Measurements from ENCODE around the gene GPLD1.

Gene GPLD1

DNA sequence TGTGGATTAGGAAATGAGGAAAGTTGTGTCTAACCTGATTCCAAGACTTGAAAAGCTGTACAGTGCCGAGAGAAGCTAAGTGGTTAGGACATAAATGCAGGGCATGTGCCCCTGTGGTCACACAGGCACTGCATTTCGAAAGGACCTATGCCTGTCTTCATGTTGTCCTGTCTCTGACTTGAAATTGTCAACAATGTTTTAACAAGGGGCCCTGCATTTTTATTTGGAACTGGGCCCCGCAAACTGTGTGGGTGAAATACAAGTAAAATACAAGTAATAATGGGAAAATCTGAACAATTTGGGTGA is 47.8 kb downstream of the GPLD1 start:
- H2AFZ ChIP-seq (ENCODE audit: low read depth, low read length, severe bottlenecking), result no peak overlapping the region
- no peak overlapping the region for H3K27ac ChIP-seq (ENCODE audit: low read depth, low read length)
- no peaks in the 10 kb centered on the region for H3K36me3 ChIP-seq (ENCODE audit: low read length)
- no peak overlapping the region for H3K4me2 ChIP-seq (ENCODE audit: low read depth, low read length, poor library complexity, severe bottlenecking)
- no peaks in the 10 kb centered on the region for H3K9me3 ChIP-seq (ENCODE audit: insufficient read depth, low read length)
- no peaks in the 10 kb centered on the region for H4K20me1 ChIP-seq (ENCODE audit: low read depth, low read length)
- H3K79me2 ChIP-seq (ENCODE audit: insufficient read depth, low read length), result no peaks in the 10 kb centered on the region
- no peaks in the 10 kb centered on the region for H3K9me2 ChIP-seq (replicated peaks; ENCODE audit: insufficient read depth, low read length)
- TF ChIP-seq, protein P1, sequence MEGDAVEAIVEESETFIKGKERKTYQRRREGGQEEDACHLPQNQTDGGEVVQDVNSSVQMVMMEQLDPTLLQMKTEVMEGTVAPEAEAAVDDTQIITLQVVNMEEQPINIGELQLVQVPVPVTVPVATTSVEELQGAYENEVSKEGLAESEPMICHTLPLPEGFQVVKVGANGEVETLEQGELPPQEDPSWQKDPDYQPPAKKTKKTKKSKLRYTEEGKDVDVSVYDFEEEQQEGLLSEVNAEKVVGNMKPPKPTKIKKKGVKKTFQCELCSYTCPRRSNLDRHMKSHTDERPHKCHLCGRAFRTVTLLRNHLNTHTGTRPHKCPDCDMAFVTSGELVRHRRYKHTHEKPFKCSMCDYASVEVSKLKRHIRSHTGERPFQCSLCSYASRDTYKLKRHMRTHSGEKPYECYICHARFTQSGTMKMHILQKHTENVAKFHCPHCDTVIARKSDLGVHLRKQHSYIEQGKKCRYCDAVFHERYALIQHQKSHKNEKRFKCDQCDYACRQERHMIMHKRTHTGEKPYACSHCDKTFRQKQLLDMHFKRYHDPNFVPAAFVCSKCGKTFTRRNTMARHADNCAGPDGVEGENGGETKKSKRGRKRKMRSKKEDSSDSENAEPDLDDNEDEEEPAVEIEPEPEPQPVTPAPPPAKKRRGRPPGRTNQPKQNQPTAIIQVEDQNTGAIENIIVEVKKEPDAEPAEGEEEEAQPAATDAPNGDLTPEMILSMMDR (IDR thresholded peaks at IDR 0.05; ENCODE audit: insufficient read depth, low read length, poor library complexity, severe bottlenecking), result no peak
- no peak for TF ChIP-seq EZH2phosphoT487 (conservative IDR thresholded peaks at IDR 0.05; ENCODE audit: low read length)
- no peaks in the 10 kb centered on the region for H3K27me3 ChIP-seq (ENCODE audit: low read length)
- H3F3A ChIP-seq (ENCODE audit: insufficient read depth), result no peaks in the 10 kb centered on the region
- H3K4me3 ChIP-seq (ENCODE audit: insufficient read depth, low read length, poor library complexity, severe bottlenecking), result no peak overlapping the region
- H3K9ac ChIP-seq (ENCODE audit: low read length), result no peak overlapping the region

DNA sequence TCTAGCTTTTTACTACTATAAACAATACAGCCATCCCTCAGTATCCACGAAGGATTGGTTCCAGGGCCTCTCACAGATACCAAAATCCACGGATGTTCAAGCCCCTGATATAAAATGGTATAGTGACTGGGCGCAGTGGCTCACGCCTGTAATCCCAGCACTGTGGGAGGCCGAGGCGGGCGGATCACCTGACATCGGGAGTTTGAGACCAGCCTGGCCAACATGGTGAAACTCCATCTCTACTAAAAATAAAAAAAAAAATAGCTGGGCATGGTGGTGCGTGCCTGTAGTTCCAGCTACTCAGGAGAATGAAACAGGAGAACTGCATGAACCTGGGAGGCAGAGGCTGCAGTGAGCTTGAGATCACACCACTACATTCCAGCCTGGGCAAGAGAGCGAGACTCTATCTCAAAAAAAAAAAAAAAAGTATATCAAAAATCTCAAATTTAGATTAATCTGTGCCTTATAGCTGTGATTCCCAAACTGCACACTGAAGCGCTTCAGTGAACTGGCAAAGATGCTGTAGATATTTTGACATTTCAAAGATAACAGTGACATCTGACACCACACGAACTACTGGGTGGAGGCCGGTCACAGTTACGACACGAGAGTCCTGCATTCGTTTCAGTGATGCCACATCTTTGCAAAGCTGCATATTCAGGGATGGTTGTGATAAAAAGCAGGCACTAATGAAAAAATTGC is 48.3 kb downstream of the GPLD1 start:
- Histone ChIP-seq H3K79me2 (ENCODE audit: insufficient read depth, low read length) (no peaks in the 10 kb centered on the region), H3K27me3 (ENCODE audit: low read length) (no peaks in the 10 kb centered on the region), H4K20me1 (ENCODE audit: low read depth, low read length) (no peaks in the 10 kb centered on the region), H3K4me3 (ENCODE audit: insufficient read depth, low read length, poor library complexity, severe bottlenecking) (no peak overlapping the region), H3F3A (ENCODE audit: insufficient read depth) (no peaks in the 10 kb centered on the region), H3K27ac (ENCODE audit: low read depth, low read length) (no peak overlapping the region), H3K9me2 (replicated peaks; ENCODE audit: insufficient read depth, low read length) (no peaks in the 10 kb centered on the region), H3K9ac (ENCODE audit: low read length) (no peak overlapping the region), H2AFZ (ENCODE audit: low read depth, low read length, severe bottlenecking) (no peak overlapping the region), H3K36me3 (ENCODE audit: low read length) (no peaks in the 10 kb centered on the region), H3K9me3 (ENCODE audit: insufficient read depth, low read length) (no peaks in the 10 kb centered on the region), H3K4me2 (ENCODE audit: low read depth, low read length, poor library complexity, severe bottlenecking) (no peak overlapping the region)
- TF ChIP-seq, protein P1 (IDR thresholded peaks at IDR 0.05; ENCODE audit: insufficient read depth, low read length, poor library complexity, severe bottlenecking), result no peak
- no peak for TF ChIP-seq EZH2phosphoT487 (conservative IDR thresholded peaks at IDR 0.05; ENCODE audit: low read length)

DNA sequence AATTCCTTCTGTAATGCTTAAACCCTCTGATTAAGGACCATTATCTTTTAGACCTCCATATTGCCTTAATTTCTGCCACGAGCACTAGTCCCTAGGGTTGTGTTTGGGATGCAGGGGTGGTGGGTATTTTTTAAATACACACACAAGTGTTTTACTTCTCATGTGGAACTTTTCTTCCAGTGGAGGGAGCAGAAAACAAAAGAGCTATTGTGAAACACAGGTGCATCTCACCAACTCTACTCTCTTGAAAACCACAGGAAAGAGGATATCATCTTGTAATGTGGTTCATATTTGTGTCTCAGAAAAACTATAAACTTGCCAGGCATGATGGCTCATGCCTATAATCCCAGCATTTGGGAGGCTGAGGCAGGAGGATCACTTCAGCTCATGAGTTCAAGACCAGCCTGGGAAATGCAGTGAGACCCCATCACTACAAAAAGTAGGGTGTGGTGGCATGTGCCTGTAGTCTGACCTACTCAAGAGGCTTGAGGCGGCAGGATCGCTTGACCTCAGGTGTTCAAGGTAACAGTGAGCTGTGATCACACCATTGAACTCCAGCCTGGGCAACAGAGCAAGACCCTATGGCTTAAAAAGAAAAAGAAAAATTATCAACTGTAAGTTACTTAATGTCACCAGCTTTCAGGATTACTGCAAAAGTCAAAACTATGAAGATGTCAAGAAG is 49.4 kb downstream of the GPLD1 start:
- Histone ChIP-seq H2AFZ (ENCODE audit: low read depth, low read length, severe bottlenecking) (no peak overlapping the region), H4K20me1 (ENCODE audit: low read depth, low read length) (no peaks in the 10 kb centered on the region), H3K9me2 (replicated peaks; ENCODE audit: insufficient read depth, low read length) (no peaks in the 10 kb centered on the region), H3K27me3 (ENCODE audit: low read length) (no peaks in the 10 kb centered on the region), H3K27ac (ENCODE audit: low read depth, low read length) (no peak overlapping the region), H3K9me3 (ENCODE audit: insufficient read depth, low read length) (no peaks in the 10 kb centered on the region), H3F3A (ENCODE audit: insufficient read depth) (no peaks in the 10 kb centered on the region), H3K79me2 (ENCODE audit: insufficient read depth, low read length) (no peaks in the 10 kb centered on the region), H3K4me2 (ENCODE audit: low read depth, low read length, poor library complexity, severe bottlenecking) (no peak overlapping the region), H3K4me3 (ENCODE audit: insufficient read depth, low read length, poor library complexity, severe bottlenecking) (no peak overlapping the region), H3K9ac (ENCODE audit: low read length) (no peak overlapping the region), H3K36me3 (ENCODE audit: low read length) (no peaks in the 10 kb centered on the region)
- no peak for TF ChIP-seq EZH2phosphoT487 (conservative IDR thresholded peaks at IDR 0.05; ENCODE audit: low read length)
- TF ChIP-seq, protein P1 (IDR thresholded peaks at IDR 0.05; ENCODE audit: insufficient read depth, low read length, poor library complexity, severe bottlenecking), result no peak

All from SU-DHL-6 (cell line).